GM21447 (cell line): ENCODE results near the gene POLA1.

Source experiments
- ATAC-seq: cut with Tn5 transposase; IDR thresholded peaks from one replicate; pipeline ENCODE4 v1.9.1; 2021; ENCODE audit not compliant: unreplicated experiment

POLA1 gene

DNA sequence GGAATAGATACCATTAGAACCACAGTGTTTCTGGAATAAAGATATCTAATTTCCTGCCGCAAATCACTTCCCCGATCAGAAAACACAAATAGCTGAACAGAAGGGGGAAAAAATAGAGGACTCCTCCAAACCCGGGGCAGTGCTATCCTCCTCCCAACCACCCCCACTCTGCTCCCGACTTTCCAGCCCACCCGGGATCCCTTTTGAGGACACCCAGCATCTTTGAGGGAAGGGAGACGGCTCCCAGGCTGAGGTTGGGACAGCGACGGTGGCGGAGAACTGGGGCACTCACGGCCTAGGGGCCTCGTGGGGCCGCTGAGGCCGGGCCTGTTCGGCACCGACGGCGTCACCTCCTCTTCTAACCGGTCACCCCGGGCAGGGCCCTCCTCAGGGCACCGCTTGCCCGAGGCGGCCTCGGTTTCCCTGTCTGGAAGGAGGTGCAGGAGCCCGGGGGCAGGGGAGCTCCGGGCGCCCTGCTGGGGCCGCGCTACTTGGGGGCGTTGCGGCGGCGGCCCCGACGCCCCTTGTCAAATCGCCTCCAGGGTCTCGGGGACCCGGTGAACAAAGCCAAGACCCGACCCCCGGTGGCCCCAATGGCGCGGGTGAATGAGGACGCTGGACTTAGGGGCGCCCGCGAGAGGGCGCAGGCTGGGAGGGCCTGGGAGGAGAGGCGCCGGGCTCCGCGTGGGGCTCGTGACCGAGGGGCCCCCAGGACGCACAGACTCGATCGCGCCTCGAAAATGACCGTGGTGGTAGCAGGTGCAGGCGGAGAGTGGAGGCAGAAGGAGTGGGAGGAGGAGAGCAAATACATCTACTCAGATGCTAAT, 329.0 kb downstream of the POLA1 start:
- ATAC-seq, result no peak

DNA sequence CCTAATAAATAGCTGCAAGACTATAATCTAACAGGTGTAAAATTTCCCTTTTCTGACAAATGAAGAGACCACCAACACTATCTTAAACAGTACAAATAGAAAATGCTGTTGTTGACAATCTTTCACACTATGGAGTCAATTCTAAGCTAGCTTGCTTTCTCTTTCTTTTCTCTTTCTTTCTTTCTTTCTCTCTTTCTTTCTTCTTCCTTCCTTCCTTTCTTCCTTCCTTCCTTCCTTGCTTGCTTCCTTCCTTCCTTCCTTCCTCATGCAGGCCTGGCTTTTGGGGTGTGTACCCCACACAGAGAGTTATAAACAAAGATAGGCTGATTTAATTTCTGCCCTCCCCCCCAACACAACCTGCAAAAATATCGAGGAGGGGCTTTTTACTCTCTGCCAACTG, 330.2 kb downstream of the POLA1 start:
- ATAC-seq, result no peak

DNA sequence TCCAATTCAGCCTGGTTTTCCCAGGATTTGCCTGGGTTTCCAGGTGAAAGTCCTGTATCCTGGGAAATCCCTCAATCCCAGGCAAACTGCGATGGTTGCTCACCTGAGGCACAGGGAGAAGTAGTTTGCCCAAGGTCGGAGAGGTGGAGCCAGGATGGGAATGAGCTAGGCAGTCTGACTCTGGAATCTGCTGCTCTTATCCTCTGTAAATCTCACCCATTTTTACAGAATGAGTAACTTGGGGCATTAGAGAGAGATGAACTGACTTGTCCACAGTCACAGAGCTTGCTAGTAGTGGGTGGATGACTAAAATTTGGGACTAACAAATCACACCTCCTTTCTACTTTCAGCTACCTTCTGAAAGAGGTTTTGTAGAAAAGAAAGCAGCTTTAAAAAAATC, 331.9 kb downstream of the POLA1 start:
- ATAC-seq, result no peak

- ATAC-seq, result no peak
Measured at GRCh38 chrX:25026576-25026975, 332.9 kb downstream of the POLA1 start.

DNA sequence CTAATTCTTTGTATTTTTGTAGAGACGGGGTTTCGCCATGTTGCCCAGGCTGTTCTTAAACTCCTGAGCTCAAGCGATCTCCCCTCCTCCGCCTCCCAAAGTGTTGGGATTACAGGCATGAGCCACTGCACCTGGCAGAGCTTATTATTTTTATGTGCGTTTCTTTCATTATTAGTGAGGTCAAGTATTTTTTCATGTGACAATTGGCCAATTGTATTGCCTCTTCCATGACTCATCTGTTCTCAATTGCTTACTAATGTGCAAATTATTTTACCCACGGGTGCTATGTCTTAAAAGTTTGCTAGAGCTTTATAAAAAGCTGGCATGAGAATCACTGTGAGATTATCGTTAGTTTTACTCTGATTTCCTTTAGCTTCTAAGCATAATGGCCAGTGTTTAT, 335.0 kb downstream of the POLA1 start:
- no peak for ATAC-seq

DNA sequence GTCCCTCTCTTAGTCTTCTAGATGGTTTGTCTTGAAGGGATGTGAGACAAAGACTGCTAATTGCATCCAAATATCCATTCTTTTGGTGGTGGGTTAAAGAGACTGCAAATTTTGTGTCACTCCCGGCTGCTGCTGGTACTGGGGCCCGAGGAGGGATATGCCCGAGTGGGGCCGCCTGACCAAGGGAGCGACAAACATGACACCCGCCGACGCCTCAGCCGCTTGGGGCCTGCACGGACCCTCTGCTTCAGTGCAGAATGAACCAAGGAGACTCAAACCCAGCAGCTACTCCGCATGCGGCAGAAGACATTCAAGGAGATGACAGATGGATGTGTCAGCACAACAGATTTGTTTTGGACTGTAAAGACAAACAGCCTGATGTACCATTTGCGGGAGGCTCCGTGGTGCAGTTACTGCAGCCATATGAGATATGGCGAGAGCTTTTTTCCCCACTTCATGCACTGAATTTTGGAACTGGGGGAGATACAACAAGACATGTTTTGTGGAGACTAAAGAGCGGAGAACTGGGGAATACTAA, 335.6 kb downstream of the POLA1 start:
- no peak for ATAC-seq

- no peak for ATAC-seq
Measured at GRCh38 chrX:25034889-25035288, 341.2 kb downstream of the POLA1 start.

DNA sequence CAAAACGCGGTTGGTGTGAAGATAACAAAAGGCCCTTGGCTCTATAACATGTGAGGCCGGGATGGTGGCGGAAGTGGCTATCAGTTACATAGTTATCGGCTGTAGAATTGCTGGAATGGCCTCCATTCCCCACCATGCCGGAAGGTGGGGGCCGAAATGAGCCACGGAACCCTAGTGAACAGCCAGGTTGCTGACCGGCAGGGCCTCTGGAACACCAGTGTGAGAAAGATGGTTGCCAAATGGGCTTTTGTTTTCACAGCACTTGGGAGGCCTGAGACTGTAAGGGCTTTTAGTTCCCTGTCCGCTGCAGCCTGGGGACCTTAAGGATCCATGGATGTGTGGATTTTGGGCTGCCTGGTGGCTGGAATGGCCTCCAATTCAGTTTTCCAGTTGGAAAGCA, 345.3 kb downstream of the POLA1 start:
- ATAC-seq, result no peak

DNA sequence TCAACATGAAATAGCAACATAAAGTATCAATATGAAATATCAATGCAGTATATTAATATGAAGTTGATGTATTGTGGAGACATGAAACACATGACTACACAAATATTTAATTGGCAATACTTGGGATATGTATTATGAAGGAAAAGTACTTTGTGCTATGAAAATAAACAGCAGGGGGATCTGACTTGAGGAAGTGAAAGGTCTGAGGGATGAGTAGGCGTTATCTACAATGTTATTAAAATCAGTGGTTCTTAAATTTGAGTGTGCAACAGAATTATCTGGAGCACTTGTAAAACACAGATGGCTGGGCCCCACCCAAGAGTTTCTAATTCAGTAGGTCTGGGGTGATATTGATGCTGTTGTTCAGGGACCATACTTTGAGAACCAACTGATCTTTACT, 349.5 kb downstream of the POLA1 start:
- no peak for ATAC-seq
